ENCODE measurements around the gene CCL3.
"Not testable (repeated sequence)": the region's sequence is repeated elsewhere in the genome, so short reads cannot be mapped to it uniquely, and the experiment has no call there.

CCL3 gene

DNA sequence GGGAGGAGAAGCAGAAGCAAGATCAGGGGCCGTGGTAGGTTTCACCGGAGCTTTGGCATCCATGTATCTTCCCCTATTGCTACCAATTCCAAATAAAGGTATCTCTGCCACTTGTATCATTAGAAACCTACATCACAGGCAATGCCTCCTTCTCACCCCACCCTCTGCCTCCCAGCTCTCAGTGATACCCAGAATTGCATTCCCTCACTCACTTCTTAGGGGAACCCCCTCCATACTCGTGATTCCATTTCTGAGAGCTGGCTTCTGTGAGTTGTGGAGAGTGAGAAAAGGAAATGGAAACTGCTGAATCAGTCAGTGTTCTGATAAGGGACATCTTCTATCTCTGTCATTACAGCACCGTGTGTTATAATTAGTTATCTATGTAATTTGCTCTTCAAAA, 2.3 kb upstream of the CCL3 start:
- no peak overlapping the region for H3K4me3 ChIP-seq (ENCODE audit: low read length in 2 of 2)
- H4K8ac ChIP-seq (ENCODE audit: low read depth, low read length), result no peak overlapping the region
- no peak overlapping the region for H2AK5ac ChIP-seq (ENCODE audit: low read depth, low read length)
- no peak overlapping the region for H3K27ac ChIP-seq (replicated peaks; ENCODE audit: low read length)
- peaks cover 0 to 3% (median 0%) of the 10 kb centered on the region in 3 experiments for H3K27me3 ChIP-seq (ENCODE audit: control insufficient read depth in 3 of 3, insufficient read depth in 3 of 3, low read depth in 1 of 3, low read length in 3 of 3)
- H2BK5ac ChIP-seq (ENCODE audit: low read length), result no peak overlapping the region
- no peak overlapping the region for H3K18ac ChIP-seq (ENCODE audit: low read length)
- no peak overlapping the region for H3K9ac ChIP-seq (ENCODE audit: low read depth, low read length, poor library complexity)
- WGBS, 2 donors (ENCODE audit: extremely low coverage in 2 of 2, insufficient read length in 2 of 2, insufficient replicate concordance in 1 of 2), result no CpG with 5 or more reads among the region's 4 CpGs
- H3K14ac ChIP-seq (ENCODE audit: low read length), result no peak overlapping the region
- H2BK15ac ChIP-seq (ENCODE audit: low read length), result no peak overlapping the region
- H2BK120ac ChIP-seq (ENCODE audit: low read depth, low read length), result no peak overlapping the region
- H3K23ac ChIP-seq (ENCODE audit: low read depth, low read length, poor library complexity), result no peak overlapping the region
- H3K9me3 ChIP-seq (replicated peaks in 1 of 2; ENCODE audit: control insufficient read depth in 2 of 2, insufficient read depth in 1 of 2, low read depth in 1 of 2, low read length in 2 of 2), result no peaks in the 10 kb centered on the region
- no peaks in the 10 kb centered on the region for H3K79me1 ChIP-seq (ENCODE audit: low read depth, low read length)
- no peaks in the 10 kb centered on the region for H3K4me1 ChIP-seq (ENCODE audit: control insufficient read depth in 2 of 2, insufficient read depth in 1 of 2, low read depth in 1 of 2, low read length in 2 of 2)
- no peak overlapping the region for H4K91ac ChIP-seq (ENCODE audit: low read depth, low read length, poor library complexity)
- H3K4me2 ChIP-seq (ENCODE audit: insufficient read depth, low read length, poor library complexity, severe bottlenecking), result no peak overlapping the region
- H3K4ac ChIP-seq (ENCODE audit: low read length), result no peak overlapping the region
- DNase-seq (ENCODE audit: low spot score), result no peak
- H3K36me3 ChIP-seq (replicated peaks in 1 of 2; ENCODE audit: control insufficient read depth in 2 of 2, insufficient read depth in 2 of 2, low read length in 2 of 2), result no peaks in the 10 kb centered on the region
- no peak overlapping the region for H2BK12ac ChIP-seq (ENCODE audit: low read length)
- H2AFZ ChIP-seq (ENCODE audit: low read length), result no peak overlapping the region

GRCh38 chr17:36089339-36089865, 541 bp downstream of the CCL3 start:
- no peak overlapping the region for H2AK5ac ChIP-seq (ENCODE audit: low read depth, low read length)
- no peak overlapping the region for H3K4me3 ChIP-seq (ENCODE audit: low read length in 2 of 2)
- no peak overlapping the region for H2BK12ac ChIP-seq (ENCODE audit: low read length)
- no peak for DNase-seq (ENCODE audit: low spot score)
- no peak overlapping the region for H3K4me2 ChIP-seq (ENCODE audit: insufficient read depth, low read length, poor library complexity, severe bottlenecking)
- no peak overlapping the region for H3K27ac ChIP-seq (replicated peaks; ENCODE audit: low read length)
- no peaks in the 10 kb centered on the region for H3K36me3 ChIP-seq (replicated peaks in 1 of 2; ENCODE audit: control insufficient read depth in 2 of 2, insufficient read depth in 2 of 2, low read length in 2 of 2)
- no peaks in the 10 kb centered on the region for H3K4me1 ChIP-seq (ENCODE audit: control insufficient read depth in 2 of 2, insufficient read depth in 1 of 2, low read depth in 1 of 2, low read length in 2 of 2)
- no peak overlapping the region for H2AFZ ChIP-seq (ENCODE audit: low read length)
- no peak overlapping the region for H3K18ac ChIP-seq (ENCODE audit: low read length)
- no peak overlapping the region for H4K8ac ChIP-seq (ENCODE audit: low read depth, low read length)
- H2BK5ac ChIP-seq (ENCODE audit: low read length), result no peak overlapping the region
- no peak overlapping the region for H4K91ac ChIP-seq (ENCODE audit: low read depth, low read length, poor library complexity)
- H3K9ac ChIP-seq (ENCODE audit: low read depth, low read length, poor library complexity), result no peak overlapping the region
- no peaks in the 10 kb centered on the region for H3K9me3 ChIP-seq (replicated peaks in 1 of 2; ENCODE audit: control insufficient read depth in 2 of 2, insufficient read depth in 1 of 2, low read depth in 1 of 2, low read length in 2 of 2)
- no peak overlapping the region for H3K23ac ChIP-seq (ENCODE audit: low read depth, low read length, poor library complexity)
- no peak overlapping the region for H3K4ac ChIP-seq (ENCODE audit: low read length)
- peaks cover 0 to 3% (median 0%) of the 10 kb centered on the region in 3 experiments for H3K27me3 ChIP-seq (ENCODE audit: control insufficient read depth in 3 of 3, insufficient read depth in 3 of 3, low read depth in 1 of 3, low read length in 3 of 3)
- H2BK120ac ChIP-seq (ENCODE audit: low read depth, low read length), result no peak overlapping the region
- no peak overlapping the region for H3K14ac ChIP-seq (ENCODE audit: low read length)
- WGBS, 2 donors (ENCODE audit: extremely low coverage in 2 of 2, insufficient read length in 2 of 2, insufficient replicate concordance in 1 of 2), result no CpG with 5 or more reads among the region's 4 CpGs
- H2BK15ac ChIP-seq (ENCODE audit: low read length), result no peak overlapping the region
- no peaks in the 10 kb centered on the region for H3K79me1 ChIP-seq (ENCODE audit: low read depth, low read length)

DNA sequence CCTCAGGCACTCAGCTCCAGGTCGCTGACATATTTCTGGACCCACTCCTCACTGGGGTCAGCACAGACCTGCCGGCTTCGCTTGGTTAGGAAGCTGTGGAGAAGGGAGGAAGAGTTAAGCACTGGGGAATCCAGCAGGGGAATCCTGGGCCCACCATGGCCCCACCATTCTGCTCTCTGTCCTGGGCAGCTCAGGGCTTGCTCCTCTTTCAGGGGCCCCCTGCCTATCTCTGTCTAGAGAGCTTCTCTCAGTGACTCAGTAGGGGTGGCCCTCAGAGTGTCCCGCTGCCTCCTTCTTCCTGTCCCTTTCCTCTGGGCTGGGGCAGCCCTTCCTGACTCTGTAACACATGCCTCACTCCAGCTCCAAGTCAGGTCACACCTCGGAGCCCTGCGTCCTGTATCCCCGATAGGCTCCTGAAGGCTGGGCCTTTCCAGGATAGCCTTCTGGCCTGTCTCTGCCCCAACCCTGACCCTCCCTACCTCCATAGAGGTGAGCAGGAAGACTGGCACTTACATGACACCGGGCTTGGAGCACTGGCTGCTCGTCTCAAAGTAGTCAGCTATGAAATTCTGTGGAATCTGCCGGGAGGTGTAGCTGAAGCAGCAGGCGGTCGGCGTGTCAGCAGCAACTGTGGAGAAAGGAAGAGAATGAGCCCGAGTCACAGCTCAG, 1.1 kb downstream of the CCL3 start:
- H3K4ac ChIP-seq (ENCODE audit: low read length), result no peak overlapping the region

DNA sequence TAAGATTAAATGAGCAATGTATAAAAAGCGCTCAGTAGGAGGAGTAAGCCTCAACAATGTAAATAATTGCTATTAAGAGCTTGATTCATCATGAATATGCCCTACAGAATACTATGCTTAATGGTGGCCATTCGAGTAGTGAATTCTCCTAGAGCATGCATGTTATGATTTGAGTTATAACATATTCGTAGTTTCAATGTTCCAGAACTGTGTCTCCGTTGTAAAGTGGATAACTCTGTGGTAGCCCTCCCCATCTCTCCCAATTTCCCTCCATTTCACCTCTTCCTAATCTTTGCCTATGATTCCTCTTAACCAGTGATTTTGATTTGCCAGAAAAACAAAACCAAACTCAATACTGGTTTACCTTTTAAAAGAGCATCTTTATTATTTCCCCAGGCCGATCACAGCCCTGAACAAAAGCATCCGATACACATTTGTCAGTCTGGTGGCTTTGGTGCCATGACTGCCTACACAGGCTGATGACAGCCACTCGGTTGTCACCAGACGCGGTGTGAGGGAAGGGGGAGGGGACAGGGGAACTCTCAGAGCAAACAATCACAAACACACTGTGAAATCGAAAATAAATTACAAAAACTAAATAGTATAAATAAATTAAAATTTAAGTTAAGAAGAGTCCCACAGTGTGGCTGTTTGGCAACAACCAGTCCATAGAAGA, 1.9 kb downstream of the CCL3 start:
- H3K18ac ChIP-seq (ENCODE audit: low read length); H4K8ac ChIP-seq (ENCODE audit: low read depth, low read length); H3K4ac ChIP-seq (ENCODE audit: low read length); H2BK15ac ChIP-seq (ENCODE audit: low read length); H3K9ac ChIP-seq (ENCODE audit: low read depth, low read length, poor library complexity); H3K36me3 ChIP-seq (replicated peaks in 1 of 2; ENCODE audit: control insufficient read depth in 2 of 2, insufficient read depth in 2 of 2, low read length in 2 of 2); H3K4me3 ChIP-seq (ENCODE audit: low read length in 2 of 2); H3K9me3 ChIP-seq (replicated peaks in 1 of 2; ENCODE audit: control insufficient read depth in 2 of 2, insufficient read depth in 1 of 2, low read depth in 1 of 2, low read length in 2 of 2); H3K79me1 ChIP-seq (ENCODE audit: low read depth, low read length); H2BK5ac ChIP-seq (ENCODE audit: low read length); H2BK120ac ChIP-seq (ENCODE audit: low read depth, low read length); H3K27ac ChIP-seq (replicated peaks; ENCODE audit: low read length); H3K14ac ChIP-seq (ENCODE audit: low read length); H3K4me1 ChIP-seq (ENCODE audit: control insufficient read depth in 2 of 2, insufficient read depth in 1 of 2, low read depth in 1 of 2, low read length in 2 of 2); H4K91ac ChIP-seq (ENCODE audit: low read depth, low read length, poor library complexity); H3K4me2 ChIP-seq (ENCODE audit: insufficient read depth, low read length, poor library complexity, severe bottlenecking); DNase-seq (ENCODE audit: low spot score); H3K27me3 ChIP-seq (ENCODE audit: control insufficient read depth in 3 of 3, insufficient read depth in 3 of 3, low read depth in 1 of 3, low read length in 3 of 3); H2AK5ac ChIP-seq (ENCODE audit: low read depth, low read length); H3K23ac ChIP-seq (ENCODE audit: low read depth, low read length, poor library complexity); H2BK12ac ChIP-seq (ENCODE audit: low read length); H2AFZ ChIP-seq (ENCODE audit: low read length): not testable (repeated sequence)
- WGBS, 2 donors (ENCODE audit: extremely low coverage in 2 of 2, insufficient read length in 2 of 2, insufficient replicate concordance in 1 of 2), result no CpG with 5 or more reads among the region's 10 CpGs

More for the DNA sequence above, 1.1 kb downstream of the CCL3 start:
- Histone ChIP-seq H3K4me2 (ENCODE audit: insufficient read depth, low read length, poor library complexity, severe bottlenecking) (no peak overlapping the region), H4K91ac (ENCODE audit: low read depth, low read length, poor library complexity) (no peak overlapping the region), H3K4me3 (ENCODE audit: low read length in 2 of 2) (no peak overlapping the region), H3K36me3 (replicated peaks in 1 of 2; ENCODE audit: control insufficient read depth in 2 of 2, insufficient read depth in 2 of 2, low read length in 2 of 2) (no peaks in the 10 kb centered on the region), H3K27ac (replicated peaks; ENCODE audit: low read length) (no peak overlapping the region), H4K8ac (ENCODE audit: low read depth, low read length) (no peak overlapping the region), H2BK5ac (ENCODE audit: low read length) (no peak overlapping the region), H3K4me1 (ENCODE audit: control insufficient read depth in 2 of 2, insufficient read depth in 1 of 2, low read depth in 1 of 2, low read length in 2 of 2) (no peaks in the 10 kb centered on the region), H3K79me1 (ENCODE audit: low read depth, low read length) (no peaks in the 10 kb centered on the region), H2AFZ (ENCODE audit: low read length) (no peak overlapping the region), H2BK15ac (ENCODE audit: low read length) (no peak overlapping the region), H2BK12ac (ENCODE audit: low read length) (no peak overlapping the region), H3K18ac (ENCODE audit: low read length) (no peak overlapping the region), H3K9ac (ENCODE audit: low read depth, low read length, poor library complexity) (no peak overlapping the region), H3K23ac (ENCODE audit: low read depth, low read length, poor library complexity) (no peak overlapping the region), H2BK120ac (ENCODE audit: low read depth, low read length) (no peak overlapping the region), H3K14ac (ENCODE audit: low read length) (no peak overlapping the region), H3K9me3 (replicated peaks in 1 of 2; ENCODE audit: control insufficient read depth in 2 of 2, insufficient read depth in 1 of 2, low read depth in 1 of 2, low read length in 2 of 2) (no peaks in the 10 kb centered on the region), H3K27me3 (ENCODE audit: control insufficient read depth in 3 of 3, insufficient read depth in 3 of 3, low read depth in 1 of 3, low read length in 3 of 3) (peaks cover 0 to 3% (median 0%) of the 10 kb centered on the region in 3 experiments), H2AK5ac (ENCODE audit: low read depth, low read length) (no peak overlapping the region)
- WGBS, 2 donors (ENCODE audit: extremely low coverage in 2 of 2, insufficient read length in 2 of 2, insufficient replicate concordance in 1 of 2), result no CpG with 5 or more reads among the region's 14 CpGs
- no peak for DNase-seq (ENCODE audit: low spot score)
